HG03442 (cell line): ENCODE results near the gene CLSTN1.
"Not testable (repeated sequence)": the region's sequence is repeated elsewhere in the genome, so short reads cannot be mapped to it uniquely, and the experiment has no call there.

Experiments
- ATAC-seq: cut with Tn5 transposase; IDR thresholded peaks from one replicate; pipeline ENCODE4 v1.9.1; 2021; ENCODE audit warnings: mild to moderate bottlenecking, moderate library complexity; ENCODE audit not compliant: unreplicated experiment

CLSTN1 gene

DNA sequence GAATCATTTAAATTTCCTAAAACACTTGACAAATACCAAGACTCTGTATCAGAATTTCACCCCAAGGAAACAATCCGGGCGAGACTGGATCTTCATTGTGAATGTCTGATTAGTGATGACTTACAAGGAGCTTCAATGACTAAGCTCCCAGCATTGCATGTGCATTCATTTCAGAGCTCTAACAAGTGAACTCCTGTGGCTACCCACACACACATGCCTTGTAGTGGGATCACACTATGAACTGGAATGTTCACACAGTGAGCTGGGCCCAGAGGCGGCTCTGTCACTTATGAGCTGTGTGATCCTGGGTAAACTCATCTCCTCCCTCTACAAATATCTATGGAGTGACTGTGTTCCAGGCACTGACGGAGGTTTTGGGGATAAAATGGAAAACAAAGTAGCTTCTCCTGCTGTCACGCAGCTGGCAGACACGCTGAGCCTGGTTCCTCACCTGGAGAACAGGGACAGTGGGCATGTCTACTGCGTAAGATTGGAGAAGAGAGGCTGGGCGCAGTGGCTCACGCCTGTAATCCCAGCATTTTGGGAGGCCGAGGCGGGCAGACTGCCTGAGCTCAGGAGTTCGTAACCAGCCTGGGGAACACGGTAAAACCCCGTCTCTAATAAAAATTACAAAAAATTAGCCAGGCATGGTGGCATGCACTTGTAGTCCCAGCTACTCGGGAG is 56.9 kb downstream of the CLSTN1 start:
- no peak for ATAC-seq

- no peak for ATAC-seq
Measured at GRCh38 chr1:9764550-9764949, 59.2 kb downstream of the CLSTN1 start.

- ATAC-seq, result no peak
Measured at GRCh38 chr1:9763914-9764313, 59.9 kb downstream of the CLSTN1 start.

- ATAC-seq, result not testable (repeated sequence)
Measured at GRCh38 chr1:9762446-9762845, 61.3 kb downstream of the CLSTN1 start.

GRCh38 chr1:9761855-9762254 is 61.9 kb downstream of the CLSTN1 start:
- ATAC-seq, result no peak

- ATAC-seq, result no peak
Measured at GRCh38 chr1:9760824-9761223, 62.9 kb downstream of the CLSTN1 start.

DNA sequence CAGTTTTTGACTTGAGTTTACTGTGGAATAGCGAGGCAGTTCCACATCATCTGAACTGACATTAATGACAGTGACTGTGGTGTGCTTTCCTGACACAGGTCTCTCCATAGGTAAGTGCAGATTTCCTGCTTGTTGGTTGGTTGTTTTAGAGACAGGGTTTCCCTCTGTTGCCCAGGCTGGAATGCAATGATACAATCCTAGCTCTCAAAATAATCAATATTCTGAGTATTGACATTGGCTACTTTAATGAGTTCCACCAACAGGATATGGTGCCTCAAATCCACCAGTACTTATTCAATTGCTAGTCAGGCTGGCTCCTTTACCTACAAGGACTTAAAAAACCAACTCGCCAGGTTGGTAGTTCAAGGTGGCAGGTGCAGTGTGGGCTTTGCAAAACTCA is 63.8 kb downstream of the CLSTN1 start:
- ATAC-seq, result no peak

DNA sequence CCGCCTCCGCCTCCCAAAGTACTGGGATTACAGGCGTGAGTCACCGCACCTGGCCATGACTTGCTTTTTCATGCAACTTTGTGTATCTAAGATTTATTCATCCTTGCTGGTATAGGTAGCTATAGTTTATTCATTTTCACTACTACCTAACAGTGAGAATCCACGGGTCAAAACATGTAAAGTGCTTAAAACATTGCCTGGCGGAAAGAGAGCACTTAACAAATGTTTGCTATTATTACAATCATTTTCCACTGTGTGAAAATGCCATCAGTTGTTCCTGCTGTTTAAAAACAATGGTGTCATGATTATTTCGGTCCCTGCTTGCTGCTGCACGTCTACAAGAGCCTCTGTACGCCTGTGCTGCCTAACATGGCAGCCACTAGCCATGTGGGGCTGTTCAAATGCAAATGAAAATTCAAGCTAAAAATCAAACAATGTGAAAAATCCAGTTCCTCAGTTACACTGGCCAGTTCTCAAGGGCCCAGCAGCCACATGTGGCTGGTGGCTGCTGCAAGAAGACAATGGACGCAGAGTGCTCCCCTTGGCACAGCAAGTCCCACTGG is 65.1 kb downstream of the CLSTN1 start:
- ATAC-seq, result no peak

DNA sequence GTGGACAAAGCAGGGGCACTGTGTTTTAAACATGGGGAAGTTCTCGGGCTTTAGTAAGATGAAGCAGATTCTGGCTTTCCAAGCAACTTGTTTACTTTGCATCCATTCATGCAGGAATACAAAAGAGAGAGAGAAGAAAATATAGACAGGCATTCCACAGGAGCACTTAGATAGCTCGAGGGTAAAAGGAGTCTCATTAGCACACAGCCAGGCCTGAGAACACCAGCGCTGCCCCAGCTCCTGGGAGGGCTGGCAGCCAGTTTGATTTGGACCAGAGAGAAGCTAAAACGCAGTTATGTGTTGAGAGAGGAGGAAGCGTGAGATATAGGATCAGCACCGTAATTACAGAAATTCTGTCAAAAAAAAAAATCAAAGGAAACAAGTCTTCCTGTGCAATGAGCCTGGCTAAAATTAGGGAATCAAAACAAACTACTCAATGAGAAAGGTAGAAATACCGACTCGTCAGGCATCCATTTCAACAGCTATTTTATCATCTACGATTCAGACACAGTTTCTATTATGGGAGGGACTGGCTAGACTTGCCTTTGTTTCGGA is 68.2 kb downstream of the CLSTN1 start:
- no peak for ATAC-seq

GRCh38 chr1:9753121-9753531 is 70.6 kb downstream of the CLSTN1 start:
- no peak for ATAC-seq

- no peak for ATAC-seq
Measured at GRCh38 chr1:9751971-9752370, 71.8 kb downstream of the CLSTN1 start.

DNA sequence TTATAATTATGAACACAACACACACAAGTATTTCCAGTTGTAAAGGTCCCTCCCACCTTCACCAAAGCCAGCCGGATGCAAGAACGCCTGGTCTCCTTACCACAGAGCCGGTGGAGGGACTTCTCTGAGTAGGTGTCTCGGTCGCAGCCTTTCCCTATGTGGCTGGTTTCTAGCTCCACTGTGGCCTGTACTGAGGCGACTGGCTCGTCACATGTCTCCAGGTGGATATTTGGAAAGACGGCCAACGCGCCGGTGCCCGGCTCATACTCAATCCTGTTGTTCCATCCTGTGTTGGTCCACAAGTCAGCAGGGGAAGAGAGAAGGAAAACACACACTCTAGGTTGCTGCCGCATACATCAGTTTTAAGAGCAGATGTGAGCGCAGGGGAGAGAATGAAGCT is 74.4 kb downstream of the CLSTN1 start:
- ATAC-seq, result no peak

DNA sequence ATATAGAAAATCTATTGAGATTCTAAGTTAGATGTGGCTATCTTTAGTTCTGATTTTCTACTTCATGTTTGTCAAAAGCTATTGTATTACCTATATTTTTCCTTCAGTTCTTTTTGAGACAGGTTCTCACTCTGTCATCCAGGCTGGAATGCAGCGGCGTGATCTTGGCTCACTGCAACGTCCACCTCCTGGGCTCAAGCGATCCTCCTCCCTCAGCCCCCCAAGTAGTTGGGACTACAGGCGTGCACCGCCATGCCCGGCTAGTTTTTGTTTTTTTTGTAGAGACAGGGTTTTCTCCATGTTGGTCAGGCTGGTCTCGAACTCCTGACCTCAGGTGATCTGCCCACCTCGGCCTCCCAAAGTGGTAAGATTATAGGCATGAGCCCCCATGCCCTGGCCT is 75.4 kb downstream of the CLSTN1 start:
- ATAC-seq, result not testable (repeated sequence)

- no peak for ATAC-seq
Measured at GRCh38 chr1:9746651-9747050, 77.1 kb downstream of the CLSTN1 start.

- ATAC-seq, result no peak
Measured at GRCh38 chr1:9746211-9746610, 77.6 kb downstream of the CLSTN1 start.

DNA sequence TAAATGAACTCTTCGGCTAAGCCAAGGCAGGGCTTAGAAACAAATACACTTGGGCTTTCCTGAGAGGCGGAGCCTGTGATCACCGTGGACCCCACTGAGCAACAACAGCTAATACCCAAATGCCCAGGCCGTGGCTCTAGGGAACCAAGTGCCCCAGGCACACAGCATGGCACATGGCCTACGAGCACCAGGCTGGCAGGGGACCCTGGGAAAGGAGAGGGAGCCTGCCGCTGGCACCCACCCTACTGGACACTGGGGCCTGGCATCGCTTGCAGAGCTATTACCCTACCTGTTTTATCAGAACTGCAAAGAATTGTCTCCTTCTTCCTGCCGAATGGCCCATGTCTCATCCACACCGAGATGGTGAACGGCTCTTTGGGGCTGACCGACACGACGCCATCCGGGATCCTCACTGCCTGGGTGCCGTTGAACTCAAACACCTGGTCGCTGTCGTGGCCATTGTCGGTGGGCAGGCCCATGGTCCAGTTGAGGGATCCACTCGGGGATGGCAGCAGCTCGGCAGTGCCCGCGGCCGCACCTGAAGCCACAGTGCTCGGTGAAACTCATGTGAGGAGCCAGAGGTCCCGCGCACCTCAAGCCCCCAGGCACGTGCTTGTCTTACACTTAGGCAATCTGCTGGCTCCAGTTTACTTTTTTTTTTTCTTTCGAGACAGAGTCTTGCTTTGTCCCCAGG is 79.5 kb downstream of the CLSTN1 start:
- ATAC-seq, result no peak

- no peak for ATAC-seq
Measured at GRCh38 chr1:9737671-9738070, 86.1 kb downstream of the CLSTN1 start.

GRCh38 chr1:9737057-9737456 is 86.7 kb downstream of the CLSTN1 start:
- no peak for ATAC-seq

GRCh38 chr1:9736241-9736640 is 87.5 kb downstream of the CLSTN1 start:
- no peak for ATAC-seq

DNA sequence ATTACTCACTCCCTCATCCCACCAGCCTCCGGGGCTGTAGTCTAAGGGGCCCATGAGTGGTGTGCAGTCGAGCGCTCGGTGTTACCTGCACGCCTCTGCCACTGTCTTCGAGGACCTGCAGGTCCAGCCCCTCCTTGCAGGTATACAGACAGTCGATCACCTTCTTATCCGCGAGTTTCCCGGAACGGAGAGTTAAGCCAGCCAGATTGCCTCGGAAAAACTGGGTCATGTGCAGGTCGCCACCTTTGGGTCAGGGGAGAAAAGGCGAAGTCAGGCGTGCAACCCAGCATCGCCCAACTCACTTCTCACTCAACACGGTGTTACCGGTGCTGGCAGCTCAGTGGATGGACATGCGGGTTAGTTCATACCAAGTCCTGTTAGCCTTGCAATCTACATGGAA is 88.0 kb downstream of the CLSTN1 start:
- no peak for ATAC-seq

DNA sequence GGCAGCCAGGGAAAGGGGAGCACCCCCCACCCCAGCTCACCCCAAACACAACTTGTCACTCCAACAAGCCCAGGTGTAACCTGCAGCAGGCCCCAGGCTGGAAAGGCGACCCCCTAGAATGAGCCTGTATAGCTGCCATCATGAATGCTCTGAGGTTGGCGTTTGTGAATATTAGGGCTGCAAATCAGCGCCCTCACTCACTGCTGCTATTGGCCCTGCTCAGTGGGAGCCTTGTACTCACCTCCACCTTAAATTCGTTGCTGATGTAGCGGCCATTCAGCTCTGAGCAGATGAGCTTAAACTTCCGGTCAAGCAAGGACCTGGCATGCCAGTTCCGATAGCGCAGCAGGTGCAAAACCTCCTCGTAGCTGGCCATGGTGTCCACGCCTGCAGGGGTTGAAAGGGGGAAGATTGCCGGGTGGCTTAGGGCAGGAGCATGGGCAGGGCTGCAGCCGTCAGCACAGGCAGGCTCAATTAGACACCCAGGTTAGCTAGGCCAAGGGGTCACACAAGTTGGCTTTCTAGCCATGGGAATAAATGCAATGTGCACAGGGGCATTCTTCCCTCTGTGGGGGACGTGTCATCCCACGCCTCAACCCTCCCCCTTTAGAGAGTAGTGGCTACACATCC is 90.5 kb downstream of the CLSTN1 start:
- no peak for ATAC-seq
